Spinal cord (tissue), 10 donors: ENCODE measurements around the gene ALDH3A1. TPM values are rescaled to one million over a fixed set of nuclear protein-coding genes. Genes with fewer than 3 reads are reported as not detected.

ENCODE experiments used
- DNase-seq, 6 donors: peaks; one replicate each; pipeline versions ENCODE4 v3.0.0 to v3.0.0-alpha.2; 2013 to 2015; ENCODE audit warnings: low spot score in 6 of 6, low read depth in 4 of 6
- H3K27ac ChIP-seq: one replicate; pipeline ENCODE4 v1.5.1; 2013; ENCODE audit warnings: low read depth, low read length, control low read depth
- H3K27me3 ChIP-seq: one replicate; pipeline ENCODE4 v1.6.1; 2013; ENCODE audit warnings: low read length; ENCODE audit not compliant: control insufficient read depth, insufficient read depth
- H3K36me3 ChIP-seq: one replicate; pipeline ENCODE4 v1.6.1; 2013; ENCODE audit warnings: low read length; ENCODE audit not compliant: control insufficient read depth, insufficient read depth
- H3K4me1 ChIP-seq: one replicate; pipeline ENCODE4 v1.6.1; 2013; ENCODE audit warnings: low read length; ENCODE audit not compliant: control insufficient read depth, insufficient read depth
- H3K4me3 ChIP-seq: one replicate; pipeline ENCODE4 v1.5.1; 2013; ENCODE audit warnings: low read depth, low read length, control low read depth
- H3K9me3 ChIP-seq: one replicate; pipeline ENCODE4 v1.6.1; 2013; ENCODE audit warnings: low read length; ENCODE audit not compliant: control insufficient read depth, insufficient read depth
- WGBS: methylation state at CpG from one replicate; pipeline ENCODE4 v1.1.5; 2013; ENCODE audit warnings: missing lambda C conversion rate; ENCODE audit not compliant: insufficient coverage; 5-methylcytosine and 5-hydroxymethylcytosine counted together
- polyA plus RNA-seq, 2 donors: library from polyadenylated mRNA; unstranded; fragments of 120-200 nt; gene quantifications; one replicate each; pipeline ENCODE4 v1.2.1, GENCODE V29; 2013; ENCODE audit not compliant: insufficient read length in 2 of 2
- total RNA-seq, 2 donors: library from RNA; depleted of rRNA in 1 of 2; stranded (reverse); fragments of 120-200 nt in 1 of 2; fragments of >200 nt in 1 of 2; gene quantifications; one replicate each; pipeline versions ENCODE4 v1.2.3 to v1.2.4, GENCODE V29; 2013 to 2014
- donor health status: healthy.

Gene ALDH3A1
- total and polyA plus RNA-seq, 4 donors = 0.20 to 0.51 (median 0.35) TPM

- H3K27me3 ChIP-seq = no peaks in the 10 kb centered on the region
- H3K4me3 ChIP-seq = no peak overlapping the region
- WGBS = 94% methylated on average over 12 of the region's 15 CpGs
- H3K36me3 ChIP-seq = no peaks in the 10 kb centered on the region
- no peaks in the 10 kb centered on the region for H3K9me3 ChIP-seq
- DNase-seq = no peak
- H3K4me1 ChIP-seq = peaks cover 17% of the 10 kb centered on the region
- H3K27ac ChIP-seq = no peak overlapping the region
These were observed 4.3 kb upstream of the ALDH3A1 start for GRCh38 chr17:19752216-19753050.

- Histone ChIP-seq H3K27me3 (no peaks in the 10 kb centered on the region), H3K4me1 (peaks cover 17% of the 10 kb centered on the region), H3K27ac (no peak overlapping the region), H3K36me3 (no peaks in the 10 kb centered on the region), H3K4me3 (no peak overlapping the region), H3K9me3 (no peaks in the 10 kb centered on the region)
- DNase-seq = no peak
- WGBS = 96% methylated on average over 3 of the region's 3 CpGs
These were observed 2.7 kb upstream of the ALDH3A1 start for GRCh38 chr17:19750835-19751234.

- Histone ChIP-seq H3K4me1 (peaks cover 22% of the 10 kb centered on the region), H3K36me3 (no peaks in the 10 kb centered on the region), H3K4me3 (no peak overlapping the region), H3K27me3 (no peaks in the 10 kb centered on the region), H3K9me3 (no peaks in the 10 kb centered on the region), H3K27ac (no peak overlapping the region)
- 97% methylated on average over 9 of the region's 9 CpGs for WGBS
- no peak for DNase-seq
These were observed 2.0 kb upstream of the ALDH3A1 start for GRCh38 chr17:19750020-19750572.

GRCh38 chr17:19748807-19749193, 702 bp upstream of the ALDH3A1 start:
- no peak overlapping the region for H3K4me3 ChIP-seq
- peaks cover 28% of the 10 kb centered on the region for H3K4me1 ChIP-seq
- H3K27me3 ChIP-seq = no peaks in the 10 kb centered on the region
- H3K27ac ChIP-seq = no peak overlapping the region
- H3K9me3 ChIP-seq = no peaks in the 10 kb centered on the region
- DNase-seq = no peak
- WGBS = 47% methylated on average over 12 of the region's 13 CpGs
- no peaks in the 10 kb centered on the region for H3K36me3 ChIP-seq

- no peak for DNase-seq
- H3K4me3 ChIP-seq = no peak overlapping the region
- H3K27me3 ChIP-seq = no peaks in the 10 kb centered on the region
- H3K9me3 ChIP-seq = no peaks in the 10 kb centered on the region
- peaks cover 24% of the 10 kb centered on the region for H3K4me1 ChIP-seq
- 94% methylated on average over 12 of the region's 13 CpGs for WGBS
- H3K36me3 ChIP-seq = no peaks in the 10 kb centered on the region
- H3K27ac ChIP-seq = no peak overlapping the region
These were observed 859 bp downstream of the ALDH3A1 start for GRCh38 chr17:19747159-19747719.

- DNase-seq = no peak
- Histone ChIP-seq H3K4me1 (peaks cover 24% of the 10 kb centered on the region), H3K36me3 (no peaks in the 10 kb centered on the region), H3K9me3 (no peaks in the 10 kb centered on the region), H3K27me3 (no peaks in the 10 kb centered on the region), H3K27ac (no peak overlapping the region), H3K4me3 (no peak overlapping the region)
- WGBS = 89% methylated on average over 14 of the region's 20 CpGs
These were observed 1.6 kb downstream of the ALDH3A1 start for GRCh38 chr17:19746517-19746916.

- WGBS = 22% methylated on average over 48 of the region's 50 CpGs
These were observed 3.0 kb downstream of the ALDH3A1 start for GRCh38 chr17:19744922-19745757.

GRCh38 chr17:19744492-19744891, 3.6 kb downstream of the ALDH3A1 start:
- 7% methylated on average over 19 of the region's 26 CpGs for WGBS
- Histone ChIP-seq H3K4me3 (peak overlapping the region; percentile 35), H3K9me3 (no peaks in the 10 kb centered on the region), H3K27ac (no peak overlapping the region), H3K36me3 (no peaks in the 10 kb centered on the region), H3K4me1 (peaks cover 24% of the 10 kb centered on the region), H3K27me3 (no peaks in the 10 kb centered on the region)
- peak in 1 of 6 donors; percentile 26 for DNase-seq

More at GRCh38 chr17:19744922-19745757, 3.0 kb downstream of the ALDH3A1 start:
- Histone ChIP-seq H3K4me3 (no peak overlapping the region), H3K9me3 (no peaks in the 10 kb centered on the region), H3K4me1 (peaks cover 24% of the 10 kb centered on the region), H3K27me3 (no peaks in the 10 kb centered on the region), H3K27ac (no peak overlapping the region), H3K36me3 (no peaks in the 10 kb centered on the region)
- peak; percentile 71 to 95 (median 76) for DNase-seq
